Measurements from ENCODE around the gene TGFBR3. TPM values are rescaled to one million over a fixed set of nuclear protein-coding genes. Genes with fewer than 3 reads are reported as not detected.

The TGFBR3 gene
- total RNA-seq, 4 donors from 2014 or later = 116 to 306 (median 171) TPM

GRCh38 chr1:91753878-91754277, 132.1 kb downstream of the TGFBR3 start:
- Histone ChIP-seq H3K9me3 (no peaks in the 10 kb centered on the region), H3K36me3 (no peaks in the 10 kb centered on the region), H3K27me3 (no peaks in the 10 kb centered on the region), H3K4me3 (no peak overlapping the region), H3K27ac (peak overlapping the region in 3 of 4 donors; percentile 57 to 84 (median 71)), H3K4me1 (peaks cover 7 to 93% (median 50%) of the 10 kb centered on the region in 4 donors)
- TF ChIP-seq EP300 (IDR thresholded peaks at IDR 0.05) (no peak), CTCF (IDR thresholded peaks at IDR 0.05) (no peak), POLR2A (IDR thresholded peaks at IDR 0.05) (no peak)
- WGBS, 2 donors = 77 to 80% methylated on average over 3 of the region's 3 CpGs
- no peak for DNase-seq (ENCODE audit: low spot score in 2 of 2)

GRCh38 chr1:91752324-91752723, 133.6 kb downstream of the TGFBR3 start:
- peaks cover 0 to 1% (median 0%) of the 10 kb centered on the region in 4 donors for H3K9me3 ChIP-seq
- peak overlapping the region; percentile 26 to 84 (median 58) for H3K27ac ChIP-seq
- DNase-seq (ENCODE audit: low spot score in 2 of 2) = no peak
- peaks cover 0 to under 1% (median 0%) of the 10 kb centered on the region in 3 donors for H3K36me3 ChIP-seq
- peaks cover 7 to 94% (median 45%) of the 10 kb centered on the region in 4 donors for H3K4me1 ChIP-seq
- H3K27me3 ChIP-seq = no peaks in the 10 kb centered on the region
- no peak for TF ChIP-seq POLR2A (IDR thresholded peaks at IDR 0.05)
- no peak for TF ChIP-seq CTCF (IDR thresholded peaks at IDR 0.05)
- no peak for TF ChIP-seq EP300 (IDR thresholded peaks at IDR 0.05)
- H3K4me3 ChIP-seq = no peak overlapping the region
- 51 to 75% methylated on average over 2 of the region's 2 CpGs for WGBS, 2 donors

- WGBS, 2 donors = 2 to 11% methylated on average over 3 of the region's 3 CpGs
- peaks cover 0 to 4% (median 0%) of the 10 kb centered on the region in 4 donors for H3K9me3 ChIP-seq
- peak in 1 of 2 donors; percentile 70 for DNase-seq (ENCODE audit: low spot score in 2 of 2)
- no peak for TF ChIP-seq CTCF (IDR thresholded peaks at IDR 0.05)
- peak; percentile 53 to 97 for TF ChIP-seq EP300 (IDR thresholded peaks at IDR 0.05)
- no peak overlapping the region for H3K4me3 ChIP-seq
- H3K27ac ChIP-seq = peak overlapping the region; percentile 31 to 84 (median 66)
- H3K27me3 ChIP-seq = no peaks in the 10 kb centered on the region
- peaks cover 7 to 97% (median 45%) of the 10 kb centered on the region in 4 donors for H3K4me1 ChIP-seq
- H3K36me3 ChIP-seq = peaks cover 0 to 6% (median 0%) of the 10 kb centered on the region in 3 donors
These were observed 134.7 kb downstream of the TGFBR3 start for GRCh38 chr1:91751275-91751674.

GRCh38 chr1:91750398-91750996, 135.5 kb downstream of the TGFBR3 start:
- Histone ChIP-seq H3K4me1 (peaks cover 7 to 97% (median 44%) of the 10 kb centered on the region in 4 donors), H3K9me3 (peaks cover 0 to 4% (median 0%) of the 10 kb centered on the region in 4 donors), H3K27me3 (no peaks in the 10 kb centered on the region), H3K36me3 (peaks cover 0 to 6% (median 0%) of the 10 kb centered on the region in 3 donors), H3K4me3 (no peak overlapping the region), H3K27ac (peak overlapping the region; percentile 47 to 84 (median 70))
- 29 to 48% methylated on average over 4 of the region's 4 CpGs for WGBS, 2 donors
- no peak for DNase-seq (ENCODE audit: low spot score in 2 of 2)
- TF ChIP-seq POLR2A (IDR thresholded peaks at IDR 0.05) (no peak), CTCF (IDR thresholded peaks at IDR 0.05) (no peak), EP300 (IDR thresholded peaks at IDR 0.05) (no peak)

- H3K9me3 ChIP-seq = peaks cover 0 to 4% (median 0%) of the 10 kb centered on the region in 4 donors
- no peak overlapping the region for H3K4me3 ChIP-seq
- peak overlapping the region; percentile 47 to 84 (median 70) for H3K27ac ChIP-seq
- H3K4me1 ChIP-seq = peaks cover 7 to 97% (median 46%) of the 10 kb centered on the region in 4 donors
- H3K36me3 ChIP-seq = peaks cover 0 to 6% (median 0%) of the 10 kb centered on the region in 3 donors
- H3K27me3 ChIP-seq = no peaks in the 10 kb centered on the region
- TF ChIP-seq CTCF (IDR thresholded peaks at IDR 0.05) (no peak), POLR2A (IDR thresholded peaks at IDR 0.05) (no peak), EP300 (IDR thresholded peaks at IDR 0.05) (peak in 1 of 2 donors; percentile 81)
- DNase-seq (ENCODE audit: low spot score in 2 of 2) = peak; percentile 55 to 61
- 55 to 56% methylated on average over 6 of the region's 6 CpGs for WGBS, 2 donors
These were observed 136.1 kb downstream of the TGFBR3 start for GRCh38 chr1:91749788-91750231.
